Panc1 (cell line): ENCODE measurements around the gene KLK5.

Experiments used
- CTCF ChIP-seq: fragments of 450-650 bp; IDR thresholded peaks from 2 replicates; pipeline ENCODE4 v1.5.1; 2017; ENCODE audit warnings: mild to moderate bottlenecking
- POLR2AphosphoS5 ChIP-seq: IDR thresholded peaks from 2 replicates; pipeline ENCODE4 v1.6.1; 2012; ENCODE audit warnings: mild to moderate bottlenecking, low read depth, low read length, moderate library complexity
- REST ChIP-seq, 2 experiments: IDR thresholded peaks; 2 replicates each; pipeline ENCODE4 v1.6.1; 2011 to 2012; ENCODE audit warnings: low read depth in 2 of 2, control low read depth in 1 of 2, low read length in 1 of 2, mild to moderate bottlenecking in 1 of 2, moderate library complexity in 1 of 2; ENCODE audit not compliant: insufficient read depth in 1 of 2
- SIN3A ChIP-seq: IDR thresholded peaks from 2 replicates; pipeline ENCODE4 v1.6.1; 2012; ENCODE audit warnings: low read depth, mild to moderate bottlenecking, low read length, moderate library complexity, borderline replicate concordance; ENCODE audit not compliant: insufficient read depth
- TCF7L2 ChIP-seq: IDR thresholded peaks from 2 replicates; pipeline ENCODE4 v1.6.1; 2011; ENCODE audit warnings: mild to moderate bottlenecking, low read depth, low read length, inconsistent platforms

- TF ChIP-seq TCF7L2 (no peak), CTCF (no peak), REST (IDR thresholded peaks at IDR 0.05; ENCODE audit: insufficient read depth in 1 of 2, low read depth in 2 of 2, low read length in 1 of 2) (no peak), POLR2AphosphoS5 (no peak), SIN3A (no peak)
Observed at GRCh38 chr19:50924586-50924985, 28.3 kb downstream of the KLK5 start.
